AG09309 (cell line): ENCODE measurements around the gene SMTNL2.

ENCODE experiments used
- DNase-seq: peaks from one replicate; pipeline ENCODE4 v3.0.0-alpha.2; 2010; ENCODE audit warnings: low read depth
- H3K4me3 ChIP-seq: 2 replicates; pipeline ENCODE4 v1.5.1; 2011; ENCODE audit warnings: mild to moderate bottlenecking, low read depth, low read length, moderate library complexity; ENCODE audit not compliant: control insufficient read depth
- TF ChIP-seq, protein P1 (sequence below): IDR thresholded peaks from 2 replicates; pipeline ENCODE4 v1.5.1; 2011; ENCODE audit warnings: mild to moderate bottlenecking, low read depth, low read length, inconsistent platforms; ENCODE audit not compliant: insufficient read depth, control insufficient read depth; ENCODE audit errors: missing control alignments

The SMTNL2 gene

DNA sequence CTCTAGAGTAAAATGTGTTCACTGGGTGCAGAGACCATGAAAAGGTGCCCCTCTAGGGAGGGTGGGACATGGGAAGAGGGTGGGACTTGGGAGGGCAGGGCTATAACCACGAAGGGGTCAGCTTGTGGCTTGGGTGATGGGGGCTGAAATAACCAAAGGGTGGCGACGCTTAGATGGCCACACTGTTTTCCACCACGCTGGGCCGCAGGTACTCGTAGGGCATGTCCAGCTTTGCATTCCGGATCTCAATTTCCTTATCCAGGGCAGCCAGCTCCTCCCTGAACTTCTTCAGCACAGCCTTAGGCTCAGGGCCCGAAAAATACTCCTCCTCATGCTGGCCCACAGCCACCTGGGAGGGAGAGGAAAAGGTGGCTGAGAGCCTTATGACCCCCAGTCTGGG, 47.1 kb downstream of the SMTNL2 start:
- TF ChIP-seq, protein P1, sequence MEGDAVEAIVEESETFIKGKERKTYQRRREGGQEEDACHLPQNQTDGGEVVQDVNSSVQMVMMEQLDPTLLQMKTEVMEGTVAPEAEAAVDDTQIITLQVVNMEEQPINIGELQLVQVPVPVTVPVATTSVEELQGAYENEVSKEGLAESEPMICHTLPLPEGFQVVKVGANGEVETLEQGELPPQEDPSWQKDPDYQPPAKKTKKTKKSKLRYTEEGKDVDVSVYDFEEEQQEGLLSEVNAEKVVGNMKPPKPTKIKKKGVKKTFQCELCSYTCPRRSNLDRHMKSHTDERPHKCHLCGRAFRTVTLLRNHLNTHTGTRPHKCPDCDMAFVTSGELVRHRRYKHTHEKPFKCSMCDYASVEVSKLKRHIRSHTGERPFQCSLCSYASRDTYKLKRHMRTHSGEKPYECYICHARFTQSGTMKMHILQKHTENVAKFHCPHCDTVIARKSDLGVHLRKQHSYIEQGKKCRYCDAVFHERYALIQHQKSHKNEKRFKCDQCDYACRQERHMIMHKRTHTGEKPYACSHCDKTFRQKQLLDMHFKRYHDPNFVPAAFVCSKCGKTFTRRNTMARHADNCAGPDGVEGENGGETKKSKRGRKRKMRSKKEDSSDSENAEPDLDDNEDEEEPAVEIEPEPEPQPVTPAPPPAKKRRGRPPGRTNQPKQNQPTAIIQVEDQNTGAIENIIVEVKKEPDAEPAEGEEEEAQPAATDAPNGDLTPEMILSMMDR = no peak
- no peak for DNase-seq
- no peak overlapping the region for H3K4me3 ChIP-seq

DNA sequence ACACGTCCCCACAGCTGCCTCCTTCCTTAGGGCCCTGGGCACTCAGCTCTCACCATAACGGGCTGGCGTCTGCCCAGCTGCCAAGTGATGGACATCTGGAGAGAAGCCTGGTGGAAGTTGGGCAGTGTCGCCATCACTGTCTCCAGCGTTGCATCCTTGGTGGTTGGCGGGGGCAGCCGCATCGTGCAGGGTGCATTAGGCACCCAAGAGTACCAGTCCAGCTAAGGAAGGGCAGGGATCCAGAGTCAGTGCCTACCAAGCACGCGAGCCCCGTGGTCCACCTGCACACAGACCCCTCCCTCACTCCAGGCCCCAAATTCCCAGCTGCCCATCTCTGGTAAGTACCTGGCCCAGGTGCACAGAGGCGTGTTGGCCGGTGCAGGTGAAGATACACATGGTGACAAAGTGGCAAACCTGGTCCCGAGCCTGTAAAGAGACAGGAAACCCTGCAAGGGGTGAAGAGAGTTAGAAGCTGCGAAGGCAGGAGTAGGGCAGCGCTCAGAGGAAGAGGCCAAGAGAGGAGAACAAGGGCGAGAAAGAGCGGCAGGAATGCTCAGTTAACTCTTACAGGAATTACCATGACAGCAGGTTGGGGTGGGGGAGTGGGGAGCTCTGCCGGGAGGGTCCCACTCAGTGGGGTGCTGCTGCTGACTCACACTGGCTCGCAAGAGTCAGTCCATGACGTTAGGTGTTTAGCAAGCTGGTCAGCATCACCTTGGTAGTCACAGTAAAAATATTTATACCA, 47.7 kb downstream of the SMTNL2 start:
- no peak for DNase-seq
- TF ChIP-seq, protein P1 = no peak
- no peak overlapping the region for H3K4me3 ChIP-seq

DNA sequence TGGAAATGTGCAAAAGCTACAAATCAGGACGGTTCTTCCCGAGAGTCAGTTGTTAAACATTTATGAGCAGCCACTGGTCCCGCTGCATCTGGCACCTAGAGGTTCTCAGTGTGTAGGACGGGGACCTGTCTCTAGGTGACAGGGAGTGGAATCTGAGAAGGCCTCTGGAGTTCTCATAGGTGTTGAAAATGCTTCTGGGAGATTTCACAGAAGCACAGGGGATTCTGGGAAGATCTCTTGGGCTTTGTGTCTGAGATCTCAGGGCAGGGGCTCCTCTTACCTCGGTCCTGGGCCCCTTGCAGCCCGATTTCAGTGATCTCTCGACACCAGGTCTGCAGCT, 48.2 kb downstream of the SMTNL2 start:
- TF ChIP-seq, protein P1 = no peak
- no peak for DNase-seq
- H3K4me3 ChIP-seq = no peak overlapping the region

DNA sequence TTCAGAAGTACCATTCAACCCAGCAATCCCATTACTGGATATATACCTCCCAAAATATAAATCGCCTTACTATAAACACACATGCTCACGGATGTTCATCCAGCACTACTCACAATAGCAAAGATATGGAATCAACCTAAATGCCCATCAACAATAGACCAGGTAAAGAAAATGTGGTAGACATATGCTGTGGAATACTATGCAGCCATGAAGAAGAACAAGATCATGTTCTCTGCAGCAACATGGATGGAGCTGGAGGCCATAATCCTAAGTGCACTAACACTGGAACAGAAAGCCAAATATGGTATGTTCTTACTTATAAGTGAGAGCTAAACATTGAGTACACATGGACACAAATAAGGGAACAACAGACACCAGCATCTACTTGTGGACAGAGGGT, 49.3 kb downstream of the SMTNL2 start:
- TF ChIP-seq, protein P1 = no peak
- no peak for DNase-seq
- H3K4me3 ChIP-seq = no peak overlapping the region

DNA sequence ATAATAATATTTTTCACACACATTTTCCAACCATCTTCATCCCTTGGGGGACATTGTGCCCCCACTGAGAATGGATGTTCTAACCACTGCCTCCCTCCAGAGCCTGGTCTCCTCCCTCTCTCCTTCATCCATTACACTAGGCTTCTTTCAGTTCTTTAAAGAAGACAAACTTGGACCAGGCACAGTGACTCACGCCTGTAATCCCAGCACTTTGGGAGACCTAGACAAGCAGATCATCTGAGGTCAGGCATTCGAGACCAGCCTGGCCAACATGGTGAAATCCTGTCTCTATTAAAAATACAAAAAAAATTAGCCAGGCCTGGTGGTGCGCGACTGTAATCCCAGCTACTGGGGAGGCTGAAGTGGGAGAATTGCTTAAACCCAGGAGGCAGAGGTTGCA, 50.6 kb downstream of the SMTNL2 start:
- TF ChIP-seq, protein P1 = no peak
- no peak for DNase-seq
- H3K4me3 ChIP-seq = no peak overlapping the region

DNA sequence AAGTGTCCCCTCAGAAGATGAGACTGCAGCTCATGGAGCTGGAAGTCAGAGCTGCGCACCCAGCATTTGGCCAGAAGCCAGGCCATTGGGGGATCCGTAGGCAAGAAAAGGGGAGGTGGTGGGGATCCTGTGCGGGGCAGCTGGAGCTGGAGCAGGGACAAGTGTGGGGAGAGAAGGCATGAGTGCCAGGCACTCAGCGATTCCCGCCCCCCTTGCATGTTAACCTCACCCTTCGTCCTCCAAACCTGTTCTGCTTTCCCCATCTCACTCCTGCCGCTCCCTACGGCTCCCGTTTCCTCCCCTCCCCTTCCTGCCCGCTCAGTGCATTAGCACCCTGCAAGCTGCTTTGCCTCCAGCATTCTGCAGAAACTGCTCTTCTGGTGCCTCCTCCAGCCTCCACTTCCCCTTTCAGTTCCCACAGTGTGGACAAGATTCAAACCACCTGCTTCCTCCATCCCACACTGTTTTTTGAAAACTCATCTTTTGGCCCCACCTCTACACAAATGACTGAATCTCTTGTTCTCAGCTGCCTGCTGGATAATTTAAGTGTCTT, 51.6 kb downstream of the SMTNL2 start:
- TF ChIP-seq, protein P1 = no peak
- H3K4me3 ChIP-seq = no peak overlapping the region
- no peak for DNase-seq
